NCI-H2227 (cell line): ENCODE data around the gene GALNTL6.
A peak's percentile ranks its signal among the peaks of the same experiment; 100 is the strongest.
"Not testable (repeated sequence)": the region's sequence is repeated elsewhere in the genome, so short reads cannot be mapped to it uniquely, and the experiment has no call there.

Source experiments
- DNase-seq: peaks from one replicate; lab custom pipeline; 2025; ENCODE audit not compliant: unreplicated experiment; lab: John Stamatoyannopoulos, UW

Gene GALNTL6

DNA sequence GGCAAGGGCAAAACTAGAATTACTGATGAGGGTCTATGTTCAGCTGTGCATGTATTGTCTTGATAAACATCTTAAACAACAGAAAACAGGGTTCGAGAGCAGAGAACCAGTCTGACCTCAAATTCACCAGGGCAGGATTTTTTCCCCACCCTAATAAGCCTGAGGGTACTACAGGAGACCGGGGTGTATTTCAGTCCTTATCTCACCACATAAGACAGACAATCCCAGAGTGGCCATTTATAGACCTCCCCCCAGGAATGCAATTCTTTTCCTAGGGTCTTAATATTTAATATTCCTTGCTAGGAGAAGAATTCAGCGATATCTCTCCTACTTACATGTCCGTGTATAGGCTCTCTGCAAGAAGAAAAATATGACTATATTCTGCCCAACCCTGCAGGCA is 1157.0 kb downstream of the GALNTL6 start:
- not testable (repeated sequence) for DNase-seq

DNA sequence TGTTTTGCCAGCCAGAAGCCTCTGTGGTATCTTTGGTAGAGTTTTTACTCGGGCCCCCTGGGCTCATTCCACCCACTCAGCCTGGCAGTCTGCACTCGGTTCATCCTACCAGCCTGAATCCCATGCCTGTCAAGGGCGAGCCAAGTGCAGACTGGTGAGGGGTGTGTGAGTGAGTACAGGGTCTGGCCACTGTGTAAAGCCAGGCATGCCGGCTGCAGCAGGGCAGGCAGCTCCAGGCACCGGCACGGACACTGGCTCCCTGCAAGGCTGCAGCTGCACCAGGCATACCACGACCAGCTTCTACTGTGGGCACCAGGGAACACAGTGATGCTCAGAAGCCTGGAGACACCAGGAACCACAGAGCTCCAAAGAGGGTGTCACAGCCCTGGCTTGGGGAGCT is 1161.4 kb downstream of the GALNTL6 start:
- DNase-seq, result no peak

GRCh38 chr4:172975651-172976229 is 1162.5 kb downstream of the GALNTL6 start:
- peak; percentile 15 for DNase-seq

GRCh38 chr4:172977491-172978041 is 1164.4 kb downstream of the GALNTL6 start:
- not testable (repeated sequence) for DNase-seq

GRCh38 chr4:172978848-172979247 is 1165.6 kb downstream of the GALNTL6 start:
- no peak for DNase-seq

GRCh38 chr4:172979332-172979731 is 1166.1 kb downstream of the GALNTL6 start:
- DNase-seq, result no peak

GRCh38 chr4:172980219-172980618 is 1167.0 kb downstream of the GALNTL6 start:
- no peak for DNase-seq

GRCh38 chr4:172982151-172982590 is 1169.0 kb downstream of the GALNTL6 start:
- DNase-seq, result no peak

DNA sequence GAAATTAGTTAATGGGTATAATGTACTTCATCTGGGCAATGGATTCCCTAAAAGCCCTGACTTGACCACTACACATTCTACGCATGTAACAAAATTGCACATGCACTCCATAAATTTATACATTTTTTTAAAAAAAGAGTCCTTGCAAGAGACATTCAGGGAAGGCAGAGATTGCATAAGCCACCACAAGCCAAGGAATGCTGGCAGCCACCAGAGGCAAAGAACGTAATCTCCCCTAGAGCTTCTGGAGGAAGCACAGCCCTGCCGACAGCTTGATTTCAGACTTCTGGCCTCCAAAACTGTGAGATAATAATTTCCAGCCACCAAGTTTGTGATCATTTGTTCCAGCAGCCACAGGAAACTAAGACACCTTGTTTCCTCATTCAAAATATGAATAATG is 1169.8 kb downstream of the GALNTL6 start:
- DNase-seq, result no peak

GRCh38 chr4:172983631-172984030 is 1170.4 kb downstream of the GALNTL6 start:
- no peak for DNase-seq

DNA sequence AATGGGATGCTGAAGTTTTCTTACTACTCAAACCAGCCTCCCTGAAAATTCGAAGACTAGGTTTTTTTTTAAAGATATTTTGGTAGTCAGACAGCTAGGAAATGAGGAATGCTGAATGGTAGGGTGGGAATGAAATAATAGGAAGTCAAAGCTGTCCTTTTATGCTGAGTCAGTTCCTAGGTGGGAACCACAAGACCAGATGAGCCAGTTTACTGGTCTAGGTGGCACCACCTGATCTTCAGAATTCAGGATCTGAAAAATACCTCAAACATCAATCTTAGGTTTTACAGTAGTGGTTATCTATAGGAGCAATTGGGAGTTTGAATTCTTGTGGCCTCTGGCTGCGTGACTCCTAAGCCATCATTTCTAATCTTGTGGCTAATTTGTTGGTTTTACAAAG is 1172.3 kb downstream of the GALNTL6 start:
- no peak for DNase-seq

DNA sequence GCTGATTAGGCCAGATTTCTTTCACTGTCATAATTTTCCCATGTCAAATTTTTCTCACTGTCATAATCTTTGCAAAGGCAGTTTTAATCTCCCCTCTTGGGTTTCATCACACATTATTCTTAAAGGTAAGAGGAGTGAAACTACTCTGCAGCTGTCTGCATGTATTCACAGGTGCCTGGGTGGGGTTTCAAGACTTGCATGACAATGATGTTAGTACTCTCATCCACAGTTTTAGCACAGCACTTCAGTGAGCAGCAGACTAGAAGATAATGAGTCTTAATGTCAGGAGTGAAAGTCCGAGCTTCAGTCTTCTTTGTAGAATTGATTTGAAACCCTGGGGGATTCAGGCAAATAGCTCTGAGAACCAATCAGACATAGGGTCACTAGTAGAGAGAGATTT is 1172.9 kb downstream of the GALNTL6 start:
- no peak for DNase-seq

GRCh38 chr4:172989984-172990820 is 1177.0 kb downstream of the GALNTL6 start:
- no peak for DNase-seq

DNA sequence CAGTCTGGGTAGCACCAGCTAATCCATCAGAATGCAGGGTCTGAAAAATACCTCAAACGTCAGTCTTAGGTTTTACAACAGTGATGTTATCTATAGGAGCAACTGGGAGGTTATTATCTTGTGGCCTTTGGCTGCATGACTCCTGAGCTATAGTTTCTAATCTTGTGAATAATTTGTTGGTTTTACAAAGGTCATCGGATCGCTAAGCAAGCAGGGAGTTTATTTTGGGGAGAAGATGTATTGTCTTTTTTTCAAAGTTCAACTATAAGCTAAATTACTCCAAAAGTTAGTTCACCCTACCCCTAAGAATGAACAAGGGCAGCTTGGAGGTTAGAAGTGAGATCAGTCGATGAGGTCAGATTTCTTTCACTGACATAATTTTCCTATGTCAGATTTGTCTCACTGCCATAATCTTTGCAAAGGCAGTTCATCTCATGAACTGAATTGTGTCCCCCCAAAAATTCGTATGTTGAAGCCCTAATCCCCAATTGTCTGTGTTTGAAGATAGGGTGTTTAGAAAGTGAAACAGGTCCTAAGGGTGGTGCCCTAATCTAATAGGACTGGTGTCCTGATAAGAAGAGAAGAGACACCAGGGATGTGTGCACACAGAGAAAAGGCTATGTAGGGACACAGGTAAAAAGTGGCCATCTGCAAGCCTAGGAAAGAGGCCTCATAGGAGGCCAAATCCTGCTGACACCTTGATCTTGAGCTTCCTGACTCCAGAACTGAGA is 1179.6 kb downstream of the GALNTL6 start:
- DNase-seq, result no peak

GRCh38 chr4:172995161-172995560 is 1182.0 kb downstream of the GALNTL6 start:
- no peak for DNase-seq

DNA sequence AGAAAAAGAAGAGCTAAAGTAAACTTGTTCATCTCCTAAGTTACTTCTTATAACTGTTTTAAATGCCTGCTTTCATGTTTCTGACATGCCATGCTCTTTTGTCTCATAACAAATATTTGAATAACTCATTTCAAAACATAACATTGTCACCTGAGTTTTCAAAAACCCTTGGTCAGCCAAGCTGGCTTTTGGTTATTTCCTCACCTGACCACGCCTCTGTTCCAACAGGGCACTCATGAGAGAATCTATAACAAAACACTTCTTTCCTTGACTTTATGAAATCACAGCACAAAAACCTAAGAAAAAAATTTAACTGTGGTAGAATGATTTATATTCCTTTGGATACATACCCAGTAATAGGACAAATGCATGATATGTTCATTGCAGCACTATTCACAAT is 1182.5 kb downstream of the GALNTL6 start:
- DNase-seq, result no peak

GRCh38 chr4:172996571-172997216 is 1183.5 kb downstream of the GALNTL6 start:
- no peak for DNase-seq

DNA sequence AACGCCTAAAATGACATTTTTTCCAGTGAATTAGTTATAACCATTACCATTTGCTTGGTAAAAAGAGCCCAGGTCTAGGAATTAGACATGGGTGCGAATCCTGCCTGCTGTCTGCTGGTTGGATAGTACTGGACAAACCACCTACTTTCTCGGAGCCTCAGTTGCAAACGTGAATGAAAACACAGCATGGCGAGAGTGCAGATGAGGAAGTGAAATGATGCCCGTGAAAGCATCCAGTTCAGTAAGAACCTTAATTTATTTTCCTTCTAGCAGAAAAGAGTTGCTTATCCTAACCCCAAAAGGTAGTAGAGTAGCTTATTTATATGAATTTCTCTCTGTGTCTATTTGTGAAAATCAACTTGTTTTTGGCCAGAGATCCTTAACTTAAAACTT is 1184.0 kb downstream of the GALNTL6 start:
- no peak for DNase-seq

DNA sequence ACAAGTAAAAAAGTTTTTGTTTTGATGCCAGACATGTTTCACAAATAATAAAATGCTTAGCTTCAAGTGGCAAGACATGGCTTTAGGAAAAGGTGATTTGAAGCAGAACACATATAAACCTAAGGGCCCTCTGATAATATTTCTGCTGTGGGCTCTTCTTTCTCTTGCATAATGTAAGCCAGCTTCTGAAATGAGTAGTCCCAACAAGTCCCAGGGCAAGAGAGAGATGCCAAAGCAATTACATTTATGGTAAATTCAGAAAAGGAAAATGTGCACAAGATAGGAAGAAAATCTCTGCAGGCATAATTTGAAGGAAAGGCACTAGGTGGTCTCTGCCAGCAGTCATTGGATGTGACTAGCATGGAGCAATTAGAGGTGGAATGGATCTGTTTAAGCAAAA is 1184.7 kb downstream of the GALNTL6 start:
- no peak for DNase-seq

DNA sequence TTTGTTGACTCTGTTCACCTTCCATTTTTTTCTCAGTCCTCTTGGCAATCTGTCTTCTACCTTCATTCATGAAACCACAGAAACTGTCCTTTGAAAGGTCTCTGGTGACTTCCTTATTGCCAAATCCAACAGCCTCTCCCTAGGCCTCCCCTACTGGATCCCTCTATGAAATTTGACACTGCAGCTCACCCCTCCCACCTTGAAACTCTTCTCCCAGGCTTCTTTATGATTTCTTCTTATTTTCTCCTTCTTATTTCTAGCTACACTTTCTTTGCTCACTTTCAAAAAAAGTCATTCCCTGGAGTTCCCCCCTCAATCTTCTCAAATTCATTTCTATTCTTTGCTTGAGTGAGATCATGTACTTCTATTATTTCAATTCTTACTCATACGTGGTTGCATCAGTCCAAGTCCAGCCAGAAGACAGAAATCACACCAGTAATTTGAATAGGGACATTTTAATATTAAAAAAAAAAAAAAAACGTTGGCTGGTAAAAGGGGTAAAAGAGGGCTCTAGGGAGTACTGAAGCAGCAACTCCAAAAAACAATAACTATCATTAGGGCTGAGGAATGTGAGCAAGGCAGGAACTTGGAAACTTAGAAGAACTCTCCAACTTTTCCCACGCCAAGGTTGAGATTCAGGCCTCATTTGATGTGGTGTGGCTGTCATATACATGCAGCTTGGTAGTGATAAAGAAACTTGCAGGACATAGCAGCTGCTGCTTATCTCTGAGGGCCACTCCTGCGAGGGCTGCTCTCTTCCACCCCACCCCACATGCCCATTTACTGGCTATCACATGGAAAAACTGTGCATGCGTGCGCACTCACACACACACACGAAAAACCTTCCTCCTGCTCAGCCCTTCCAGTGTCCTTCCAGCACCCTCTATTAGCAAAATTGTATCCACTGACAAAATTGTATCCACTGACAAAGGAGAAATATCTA is 1185.6 kb downstream of the GALNTL6 start:
- no peak for DNase-seq
